Cardiac muscle cell (in vitro differentiated cells and primary cell): Measurements from ENCODE around the gene PCSK4. TPM values are rescaled to one million over a fixed set of nuclear protein-coding genes. Genes with fewer than 3 reads are reported as not detected.

Experiments
- DNase-seq, 2 donors: peaks; one replicate each; pipeline versions ENCODE4 v3.0.0 to v3.0.0-alpha.2; 2010 to 2017; ENCODE audit warnings: low read depth in 1 of 2, low spot score in 1 of 2
- H3K27ac ChIP-seq: fragments of 200-600 bp; sonication (generic); 2 replicates; pipeline ENCODE4 v1.5.1; 2016
- H3K27me3 ChIP-seq: fragments of 200-600 bp; sonication (generic); 2 replicates; pipeline ENCODE4 v1.6.0; 2016; ENCODE audit warnings: control low read depth
- H3K36me3 ChIP-seq: fragments of 200-600 bp; sonication (generic); 2 replicates; pipeline ENCODE4 v1.5.1; 2016; ENCODE audit warnings: control low read depth
- H3K4me1 ChIP-seq: fragments of 200-600 bp; sonication (generic); 2 replicates; pipeline ENCODE4 v1.8.1; 2017; ENCODE audit warnings: low read depth, mild to moderate bottlenecking, mixed run types
- H3K4me3 ChIP-seq: fragments of 200-600 bp; sonication (generic); 2 replicates; pipeline ENCODE4 v1.5.1; 2016; ENCODE audit warnings: mild to moderate bottlenecking
- H3K9me3 ChIP-seq: fragments of 200-600 bp; sonication (generic); 2 replicates; pipeline ENCODE4 v1.5.1; 2017; ENCODE audit warnings: low read depth, mild to moderate bottlenecking, control low read depth
- polyA plus RNA-seq: library from polyadenylated mRNA; unstranded; fragments of >200 nt; fragmentation: Nextera tagmentation; extraction: Ambion mirVana; gene quantifications from 2 replicates; pipeline ENCODE4 v1.2.1, GENCODE V29; 2016
- total RNA-seq: library from RNA; depleted of rRNA; stranded (reverse); fragments of >200 nt; gene quantifications from 2 replicates; pipeline ENCODE4 v1.2.3, GENCODE V29; 2016
- TF ChIP-seq, protein P1 (sequence below): IDR thresholded peaks from 2 replicates; pipeline ENCODE4 v1.5.1; 2012; ENCODE audit warnings: low read depth, mild to moderate bottlenecking, low read length

The PCSK4 gene
- total and polyA plus RNA-seq, 2 experiments from 2014 or later, result 9.6 to 28.6 TPM

DNA sequence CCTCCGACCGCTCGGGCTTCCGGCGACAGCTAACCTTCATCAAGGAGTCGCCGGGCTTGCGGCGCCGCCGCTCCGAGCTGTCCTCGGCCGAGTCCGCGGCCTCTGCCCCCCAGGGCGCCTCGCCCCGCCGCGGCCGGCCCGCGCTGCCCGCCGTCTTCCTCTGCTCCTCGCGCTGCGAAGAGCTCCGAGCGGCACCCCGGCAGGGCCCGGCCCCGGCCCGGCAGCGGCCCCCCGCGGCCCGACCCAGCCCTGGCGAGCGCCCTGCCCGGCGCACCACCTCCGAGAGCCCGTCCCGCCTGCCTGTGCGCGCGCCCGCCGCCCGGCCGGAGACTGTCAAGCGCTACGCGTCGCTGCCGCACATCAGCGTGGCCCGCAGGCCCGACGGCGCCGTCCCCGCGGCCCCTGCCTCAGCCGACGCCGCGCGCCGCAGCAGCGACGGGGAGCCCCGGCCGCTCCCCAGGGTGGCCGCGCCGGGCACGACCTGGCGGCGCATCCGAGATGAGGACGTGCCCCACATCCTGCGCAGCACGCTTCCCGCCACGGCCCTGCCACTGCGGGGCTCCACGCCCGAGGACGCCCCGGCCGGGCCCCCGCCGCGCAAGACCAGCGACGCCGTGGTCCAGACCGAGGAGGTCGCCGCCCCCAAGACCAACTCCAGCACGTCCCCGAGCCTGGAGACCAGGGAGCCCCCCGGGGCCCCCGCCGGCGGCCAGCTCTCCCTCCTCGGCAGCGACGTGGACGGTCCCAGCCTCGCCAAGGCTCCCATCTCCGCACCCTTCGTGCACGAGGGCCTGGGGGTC lies 20.7 kb downstream of the PCSK4 start:
- Histone ChIP-seq H3K27me3 (peaks cover 94% of the 10 kb centered on the region), H3K4me1 (peaks cover 12% of the 10 kb centered on the region), H3K4me3 (peak overlapping the region; percentile 31), H3K27ac (no peak overlapping the region), H3K36me3 (no peaks in the 10 kb centered on the region), H3K9me3 (no peaks in the 10 kb centered on the region)
- DNase-seq, result peak in 1 of 2 donors; percentile 30
- TF ChIP-seq, protein P1, sequence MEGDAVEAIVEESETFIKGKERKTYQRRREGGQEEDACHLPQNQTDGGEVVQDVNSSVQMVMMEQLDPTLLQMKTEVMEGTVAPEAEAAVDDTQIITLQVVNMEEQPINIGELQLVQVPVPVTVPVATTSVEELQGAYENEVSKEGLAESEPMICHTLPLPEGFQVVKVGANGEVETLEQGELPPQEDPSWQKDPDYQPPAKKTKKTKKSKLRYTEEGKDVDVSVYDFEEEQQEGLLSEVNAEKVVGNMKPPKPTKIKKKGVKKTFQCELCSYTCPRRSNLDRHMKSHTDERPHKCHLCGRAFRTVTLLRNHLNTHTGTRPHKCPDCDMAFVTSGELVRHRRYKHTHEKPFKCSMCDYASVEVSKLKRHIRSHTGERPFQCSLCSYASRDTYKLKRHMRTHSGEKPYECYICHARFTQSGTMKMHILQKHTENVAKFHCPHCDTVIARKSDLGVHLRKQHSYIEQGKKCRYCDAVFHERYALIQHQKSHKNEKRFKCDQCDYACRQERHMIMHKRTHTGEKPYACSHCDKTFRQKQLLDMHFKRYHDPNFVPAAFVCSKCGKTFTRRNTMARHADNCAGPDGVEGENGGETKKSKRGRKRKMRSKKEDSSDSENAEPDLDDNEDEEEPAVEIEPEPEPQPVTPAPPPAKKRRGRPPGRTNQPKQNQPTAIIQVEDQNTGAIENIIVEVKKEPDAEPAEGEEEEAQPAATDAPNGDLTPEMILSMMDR, result no peak

DNA sequence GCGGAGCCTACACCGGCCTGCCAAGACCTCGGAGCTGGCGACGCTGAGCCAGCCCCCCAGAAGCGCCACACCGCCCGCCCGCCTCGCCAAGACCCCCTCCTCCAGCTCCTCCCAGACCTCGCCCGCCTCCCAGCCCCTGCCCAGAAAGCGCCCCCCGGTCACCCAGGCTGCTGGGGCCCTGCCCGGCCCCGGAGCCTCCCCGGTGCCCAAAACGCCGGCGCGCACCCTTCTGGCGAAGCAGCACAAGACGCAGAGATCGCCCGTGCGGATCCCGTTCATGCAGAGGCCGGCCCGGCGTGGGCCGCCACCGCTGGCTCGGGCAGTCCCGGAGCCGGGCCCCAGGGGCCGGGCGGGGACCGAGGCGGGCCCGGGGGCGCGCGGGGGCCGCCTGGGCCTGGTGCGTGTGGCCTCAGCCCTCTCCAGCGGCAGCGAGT lies 21.3 kb downstream of the PCSK4 start:
- Histone ChIP-seq H3K27me3 (peaks cover 100% of the 10 kb centered on the region), H3K4me1 (peaks cover 12% of the 10 kb centered on the region), H3K36me3 (no peaks in the 10 kb centered on the region), H3K27ac (no peak overlapping the region), H3K9me3 (no peaks in the 10 kb centered on the region), H3K4me3 (peak overlapping the region; percentile 14)
- TF ChIP-seq, protein P1, result no peak
- peak in 1 of 2 donors; percentile 56 for DNase-seq

- Histone ChIP-seq H3K36me3 (no peaks in the 10 kb centered on the region), H3K4me1 (peaks cover 12% of the 10 kb centered on the region), H3K27me3 (peaks cover 99% of the 10 kb centered on the region), H3K27ac (no peak overlapping the region), H3K4me3 (peak overlapping the region; percentile 14), H3K9me3 (no peaks in the 10 kb centered on the region)
- TF ChIP-seq, protein P1, result no peak
- DNase-seq, result no peak
These were observed 21.8 kb downstream of the PCSK4 start for GRCh38 chr19:1468274-1468820.

- Histone ChIP-seq H3K27me3 (peaks cover 93% of the 10 kb centered on the region), H3K4me1 (peaks cover 12% of the 10 kb centered on the region), H3K9me3 (no peaks in the 10 kb centered on the region), H3K27ac (no peak overlapping the region), H3K4me3 (no peak overlapping the region), H3K36me3 (no peaks in the 10 kb centered on the region)
- TF ChIP-seq, protein P1, result no peak
- no peak for DNase-seq
These were observed 22.5 kb downstream of the PCSK4 start for GRCh38 chr19:1467490-1468273.

DNA sequence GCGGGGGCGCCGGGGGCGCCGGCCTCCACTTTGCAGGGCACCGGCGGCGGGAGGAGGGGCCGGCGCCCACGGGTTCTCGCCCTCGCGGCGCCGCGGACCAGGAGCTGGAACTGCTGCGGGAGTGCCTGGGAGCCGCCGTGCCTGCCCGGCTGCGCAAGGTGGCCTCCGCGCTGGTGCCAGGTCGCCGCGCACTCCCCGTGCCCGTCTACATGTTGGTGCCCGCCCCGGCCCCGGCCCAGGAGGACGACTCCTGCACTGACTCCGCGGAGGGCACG lies 23.0 kb downstream of the PCSK4 start:
- no peak overlapping the region for H3K27ac ChIP-seq
- peaks cover 12% of the 10 kb centered on the region for H3K4me1 ChIP-seq
- TF ChIP-seq, protein P1, result no peak
- peaks cover 87% of the 10 kb centered on the region for H3K27me3 ChIP-seq
- no peaks in the 10 kb centered on the region for H3K36me3 ChIP-seq
- no peak overlapping the region for H3K4me3 ChIP-seq
- H3K9me3 ChIP-seq, result no peaks in the 10 kb centered on the region
- DNase-seq, result no peak
